Measurements from ENCODE around the gene UGT1A8. TPM values are rescaled to one million over a fixed set of nuclear protein-coding genes. Genes with fewer than 3 reads are reported as not detected.

Gene UGT1A8
- total RNA-seq, 2 experiments from 2014 or later, result not detected

Other genes with a start within 250 kb of the UGT1A8 start
- gene USP40, start 50.9 kb upstream of the UGT1A8 start, total RNA-seq, result 10 to 100 TPM; 11.5 to 13.9 TPM
- not detected for gene UGT1A10, start 18.8 kb downstream of the UGT1A8 start, total RNA-seq
- not detected for gene UGT1A9, start 54.3 kb downstream of the UGT1A8 start, total RNA-seq
- gene UGT1A7, start 64.3 kb downstream of the UGT1A8 start, total RNA-seq, result not detected
- gene UGT1A6, start 75.3 kb downstream of the UGT1A8 start, total RNA-seq, result not detected
- not detected for gene UGT1A5, start 95.3 kb downstream of the UGT1A8 start, total RNA-seq
- gene UGT1A4, start 101.1 kb downstream of the UGT1A8 start, total RNA-seq, result not detected
- not detected for gene UGT1A3, start 111.4 kb downstream of the UGT1A8 start, total RNA-seq
- gene UGT1A1, start 142.6 kb downstream of the UGT1A8 start, total RNA-seq, result not detected
- gene MROH2A, start 160.7 kb downstream of the UGT1A8 start, total RNA-seq, result not detected
- 100 to 1,000 TPM; 100 to 109 TPM for gene HJURP, start 236.9 kb downstream of the UGT1A8 start, total RNA-seq

Measured in activated naive CD8-positive, alpha-beta T cell treated with anti-CD3 and anti-CD28 coated beads, Interleukin-2, amount 10 ng/mL, durations not matched to agents 7 days and 5 days (primary cell).